GM12878 (cell line): ENCODE results near the gene NFASC. TPM values are rescaled to one million over a fixed set of nuclear protein-coding genes. Genes with fewer than 3 reads are reported as not detected.

ENCODE experiments used
- ATAC-seq: fragments of 200-7000 bp; cut with Tn5 transposase; 3 replicates; pipeline ENCODE4 v1.9.1; 2020; ENCODE audit warnings: mild to moderate bottlenecking, moderate library complexity
- BruUV-seq: library from RNA; stranded (reverse); fragments of 400-500 nt; replicated peaks from 2 replicates; lab custom pipeline; 2021; lab: Mats Ljungman, UMichigan
- CTCF ChIA-PET: fragments of 300-600 bp; sonication (Branson Sonifier 250); formaldehyde crosslinking; extraction: SDS; loops from one replicate; lab custom pipeline; 2021; ENCODE audit warnings: inconsistent platforms; lab: Yijun Ruan, JAX
- POLR2A ChIA-PET: fragments of 350-600 bp; formaldehyde crosslinking; extraction: SDS; loops from one replicate; lab custom pipeline; 2021; ENCODE audit warnings: inconsistent platforms; lab: Charles Lee
- RAD21 ChIA-PET: fragments of 300-600 bp; sonication (Branson Sonifier 250); formaldehyde crosslinking; loops from one replicate; lab custom pipeline; 2023; ENCODE audit warnings: antibody characterized with exemption; ENCODE audit not compliant: unreplicated experiment; lab: Charles Lee
- SMC1A ChIA-PET: fragments of 300-600 bp; sonication (Branson Sonifier 250); formaldehyde crosslinking; loops from one replicate; lab custom pipeline; 2023; ENCODE audit not compliant: unreplicated experiment, uncharacterized antibody; lab: Charles Lee
- DNase-seq: peaks from one replicate; pipeline ENCODE4 v3.0.0-alpha.2; 2011; ENCODE audit warnings: low read depth, low spot score
- FAIRE-seq: peaks from 3 replicates; lab custom pipeline; 2011; peaks lifted over from hg19 to GRCh38; lab: Jason Lieb, UNC
- H2AFZ ChIP-seq: 2 replicates; pipeline ENCODE4 v1.6.0; 2011; ENCODE audit warnings: low read depth, low read length, control low read depth; ENCODE audit not compliant: control insufficient read depth
- H3K27ac ChIP-seq: 2 replicates; pipeline ENCODE4 v1.5.1; 2011; ENCODE audit warnings: control low read depth; ENCODE audit not compliant: control insufficient read depth, insufficient read depth
- H3K27me3 ChIP-seq, 2 experiments: replicated peaks in 1 of 2; 2 replicates each; pipeline versions ENCODE4 v1.6.0 to v1.6.1; 2011; ENCODE audit warnings: low read length in 1 of 2; ENCODE audit not compliant: control insufficient read depth in 2 of 2, insufficient read depth in 2 of 2
- H3K36me3 ChIP-seq, 2 experiments: 2 replicates each; pipeline ENCODE4 v1.5.1; 2011; ENCODE audit warnings: low read length in 1 of 2; ENCODE audit not compliant: control insufficient read depth in 2 of 2, insufficient read depth in 2 of 2
- H3K4me1 ChIP-seq: 2 replicates; pipeline ENCODE4 v1.6.1; 2011; ENCODE audit warnings: mild to moderate bottlenecking, low read length, moderate library complexity, mixed read lengths; ENCODE audit not compliant: control insufficient read depth, insufficient read depth
- H3K4me2 ChIP-seq: 2 replicates; pipeline ENCODE4 v1.6.0; 2011; ENCODE audit warnings: control low read depth; ENCODE audit not compliant: control insufficient read depth, insufficient read depth
- H3K4me3 ChIP-seq: fragments of 200-600 bp; sonication (generic); 2 replicates; pipeline ENCODE4 v1.5.1; 2016
- H3K79me2 ChIP-seq: 2 replicates; pipeline ENCODE4 v1.6.0; 2011; ENCODE audit warnings: low read length; ENCODE audit not compliant: control insufficient read depth, insufficient read depth
- H3K9ac ChIP-seq: 2 replicates; pipeline ENCODE4 v1.8.0; 2011; ENCODE audit warnings: low read length, control low read depth, mixed read lengths; ENCODE audit not compliant: control insufficient read depth, insufficient read depth
- H3K9me3 ChIP-seq: replicated peaks from 3 replicates; pipeline ENCODE4 v1.5.1; 2011; ENCODE audit warnings: mild to moderate bottlenecking, low read length; ENCODE audit not compliant: control insufficient read depth, insufficient read depth
- H4K20me1 ChIP-seq: 2 replicates; pipeline ENCODE4 v1.6.0; 2011; ENCODE audit not compliant: control insufficient read depth, insufficient read depth
- CEBPB ChIP-seq, 2 experiments: fragments of 150-350 bp in 1 of 2; IDR thresholded peaks; 2 replicates each; pipeline ENCODE4 v1.6.1; 2012 to 2014; ENCODE audit warnings: low read depth in 2 of 2, low read length in 2 of 2, borderline replicate concordance in 1 of 2, inconsistent platforms in 1 of 2
- CHD4 ChIP-seq: fragments of 200-600 bp; sonication (generic); IDR thresholded peaks from 2 replicates; pipeline ENCODE4 v1.6.1; 2016; ENCODE audit warnings: mild to moderate bottlenecking
- HCFC1 ChIP-seq: fragments of 150-350 bp; IDR thresholded peaks from 2 replicates; pipeline ENCODE4 v1.6.1; 2014; ENCODE audit warnings: low read length
- IRF5 ChIP-seq: fragments of 450-650 bp; IDR thresholded peaks from 2 replicates; pipeline ENCODE4 v1.6.1; 2017; ENCODE audit warnings: borderline replicate concordance
- MTA3 ChIP-seq: IDR thresholded peaks from 2 replicates; pipeline ENCODE4 v1.6.1; 2012; ENCODE audit warnings: low read length, inconsistent platforms, borderline replicate concordance
- MYC ChIP-seq: IDR thresholded peaks from 2 replicates; pipeline ENCODE4 v1.6.1; 2011; ENCODE audit warnings: mild to moderate bottlenecking, low read length, moderate library complexity, inconsistent platforms; ENCODE audit not compliant: insufficient read depth, insufficient replicate concordance, insufficient read length, severe bottlenecking
- NFXL1 ChIP-seq: fragments of 450-650 bp; IDR thresholded peaks from 2 replicates; pipeline ENCODE4 v1.6.1; 2017; ENCODE audit warnings: antibody characterized with exemption, mild to moderate bottlenecking, borderline replicate concordance
- NRF1 ChIP-seq: conservative IDR thresholded peaks from 2 replicates; pipeline ENCODE4 v1.6.1; 2011; ENCODE audit warnings: mild to moderate bottlenecking, low read depth, low read length, improper control_type of control experiment
- POLR2A ChIP-seq: IDR thresholded peaks from 2 replicates; pipeline ENCODE4 v1.6.1; 2011; ENCODE audit warnings: low read depth, mild to moderate bottlenecking, low read length
- POLR2AphosphoS2 ChIP-seq: IDR thresholded peaks from 2 replicates; pipeline ENCODE4 v1.6.1; 2011; ENCODE audit warnings: low read depth, mild to moderate bottlenecking, low read length, improper control_type of control experiment, moderate library complexity
- RB1 ChIP-seq: fragments of 450-650 bp; formaldehyde crosslinking; IDR thresholded peaks from 2 replicates; pipeline ENCODE4 v1.6.1; 2017; ENCODE audit warnings: mild to moderate bottlenecking, borderline replicate concordance
- RBBP5 ChIP-seq: fragments of 200-600 bp; sonication (generic); conservative IDR thresholded peaks from 2 replicates; pipeline ENCODE4 v1.6.1; 2016
- SKIL ChIP-seq: fragments of 450-650 bp; IDR thresholded peaks from 2 replicates; pipeline ENCODE4 v1.6.1; 2017; ENCODE audit warnings: mild to moderate bottlenecking, low read depth, inconsistent platforms; ENCODE audit not compliant: poor library complexity, severe bottlenecking
- SPI1 ChIP-seq: IDR thresholded peaks from 2 replicates; pipeline ENCODE4 v1.6.1; 2011; ENCODE audit warnings: low read depth, mild to moderate bottlenecking, low read length, moderate library complexity, borderline replicate concordance; ENCODE audit not compliant: insufficient read depth
- TARDBP ChIP-seq: IDR thresholded peaks from 2 replicates; pipeline ENCODE4 v1.6.1; 2016; ENCODE audit warnings: borderline replicate concordance
- ZNF24 ChIP-seq: fragments of 450-650 bp; IDR thresholded peaks from 2 replicates; pipeline ENCODE4 v1.6.1; 2017; ENCODE audit warnings: antibody characterized with exemption, mild to moderate bottlenecking
- WGBS: methylation state at CpG from one replicate; pipeline ENCODE4 v1.1.6; 2016; ENCODE audit warnings: low lambda C conversion rate; ENCODE audit not compliant: insufficient replicate concordance, insufficient coverage; ENCODE audit errors: missing lambda C conversion rate; 5-methylcytosine and 5-hydroxymethylcytosine counted together
- in situ Hi-C: fragments of 300-500 bp; cut with MboI; formaldehyde crosslinking; loops from 9 replicates; pipeline ENCODE4 v1.14.3; 2018; ENCODE audit warnings: mixed read lengths
- intact Hi-C: fragments of 100-400 bp; cut with micrococcal nuclease; formaldehyde crosslinking; loops from one replicate; pipeline ENCODE4 v1.14.2; 2022; ENCODE audit not compliant: unreplicated experiment
- polyA plus RNA-seq, 11 experiments: library from polyadenylated mRNA; depleted of rRNA in 4 of 11; unstranded in 6 of 11; stranded (reverse) in 5 of 11; fragments of >200 nt; fragmentation: Nextera tagmentation in 4 of 11; fragmentation: Illumina TruSeq in 1 of 11; extraction: Ambion mirVana in 4 of 11; extraction: Trizol in 1 of 11; gene quantifications; 1 replicate in 1 of 11; 2 replicates in 10 of 11; pipeline versions ENCODE4 v1.2.1 to v1.2.3, GENCODE V29; 2011 to 2016; ENCODE audit warnings: inconsistent platforms in 2 of 11, missing spikeins in 2 of 11, low read depth in 1 of 11
- total RNA-seq, 4 experiments: library from RNA; depleted of rRNA in 3 of 4; stranded (reverse); fragments of >200 nt in 3 of 4; fragmentation: Illumina TruSeq in 1 of 4; extraction: Trizol in 1 of 4; gene quantifications; 2 replicates each; pipeline versions ENCODE4 v1.2.1 to v1.2.3, GENCODE V29; 2013 to 2021

The NFASC gene
- total and polyA plus RNA-seq, 10 of the 15 experiments (the other 5 are each of a cell fraction or from before 2014, with no cell fraction given) = 0.04 to 0.31 (median 0.12) TPM; not detected in 4

GRCh38 chr1:204830747-204831146, 39.9 kb upstream of the NFASC start:
- H3K36me3 ChIP-seq = no peaks in the 10 kb centered on the region
- intact Hi-C loops = no loop called here
- no peak overlapping the region for H2AFZ ChIP-seq
- no peak overlapping the region for H3K4me2 ChIP-seq
- CTCF ChIA-PET = interaction anchor here (2.6 kb wide), 1 partner anchor 24 kb away, joined by 10 read pairs; no protein-coding TSS in a partner anchor
- FAIRE-seq = no peak
- no peaks in the 10 kb centered on the region for H3K9me3 ChIP-seq
- H3K79me2 ChIP-seq = no peaks in the 10 kb centered on the region
- H3K4me1 ChIP-seq = no peaks in the 10 kb centered on the region
- BruUV-seq = no TSS peak
- RAD21 ChIA-PET = no interaction called here
- no peak for TF ChIP-seq RB1
- TF ChIP-seq CEBPB (IDR thresholded peaks at IDR 0.05; ENCODE audit: borderline replicate concordance in 1 of 2, low read depth in 2 of 2, low read length in 2 of 2) = no peak
- TF ChIP-seq HCFC1 = no peak
- no peak for TF ChIP-seq POLR2AphosphoS2
- TF ChIP-seq RBBP5 = no peak
- TF ChIP-seq NRF1 = no peak
- TF ChIP-seq, all 136 proteins: peak for 0
- no peak overlapping the region for H3K27ac ChIP-seq
- ChIA-PET SMC1A (no interaction called here), POLR2A (no interaction called here)
- no peak overlapping the region for H3K4me3 ChIP-seq
- WGBS = 0% methylated on average over 8 of the region's 8 CpGs
- in situ Hi-C loops = no loop called here
- peaks cover 9 to 12% of the 10 kb centered on the region in 2 experiments for H3K27me3 ChIP-seq
- DNase-seq = no peak
- H4K20me1 ChIP-seq = no peaks in the 10 kb centered on the region
- no peak overlapping the region for H3K9ac ChIP-seq
- no peak for ATAC-seq

- POLR2A ChIA-PET = no interaction called here
- Histone ChIP-seq H4K20me1 (no peaks in the 10 kb centered on the region), H3K27ac (no peak overlapping the region), H3K79me2 (no peaks in the 10 kb centered on the region), H3K9me3 (no peaks in the 10 kb centered on the region), H3K9ac (no peak overlapping the region), H2AFZ (no peak overlapping the region), H3K4me3 (no peak overlapping the region), H3K36me3 (no peaks in the 10 kb centered on the region), H3K4me2 (no peak overlapping the region), H3K27me3 (peaks cover 9 to 12% of the 10 kb centered on the region in 2 experiments), H3K4me1 (no peaks in the 10 kb centered on the region)
- RAD21 ChIA-PET = no interaction called here
- no peak for FAIRE-seq
- intact Hi-C loops = no loop called here
- no TSS peak for BruUV-seq
- SMC1A ChIA-PET = interaction anchor here (1.3 kb wide), 1 partner anchor 9 kb away, joined by 3 read pairs; no protein-coding TSS in a partner anchor
- DNase-seq = no peak
- CTCF ChIA-PET = interaction anchor here (1.7 to 2.6 kb wide), 2 partner anchors 10 to 24 kb away, joined by 5 to 10 read pairs; no protein-coding TSS in a partner anchor
- ATAC-seq = no peak
- in situ Hi-C loops = no loop called here
- 0% methylated on average over 3 of the region's 3 CpGs for WGBS
- TF ChIP-seq MYC (no peak), ZNF24 (no peak), SKIL (no peak), SPI1 (no peak), MTA3 (no peak), NFXL1 (no peak), POLR2A (no peak), IRF5 (no peak), TARDBP (no peak), CHD4 (no peak)
Observed at GRCh38 chr1:204831186-204831585, 39.5 kb upstream of the NFASC start.
